Measurements from ENCODE around the gene ALOX15. TPM values are rescaled to one million over a fixed set of nuclear protein-coding genes. Genes with fewer than 3 reads are reported as not detected.

Gene ALOX15
- total and polyA plus RNA-seq, 9 donors: 0.07 to 4.1 (median 0.38) TPM; not detected in 3

DNA sequence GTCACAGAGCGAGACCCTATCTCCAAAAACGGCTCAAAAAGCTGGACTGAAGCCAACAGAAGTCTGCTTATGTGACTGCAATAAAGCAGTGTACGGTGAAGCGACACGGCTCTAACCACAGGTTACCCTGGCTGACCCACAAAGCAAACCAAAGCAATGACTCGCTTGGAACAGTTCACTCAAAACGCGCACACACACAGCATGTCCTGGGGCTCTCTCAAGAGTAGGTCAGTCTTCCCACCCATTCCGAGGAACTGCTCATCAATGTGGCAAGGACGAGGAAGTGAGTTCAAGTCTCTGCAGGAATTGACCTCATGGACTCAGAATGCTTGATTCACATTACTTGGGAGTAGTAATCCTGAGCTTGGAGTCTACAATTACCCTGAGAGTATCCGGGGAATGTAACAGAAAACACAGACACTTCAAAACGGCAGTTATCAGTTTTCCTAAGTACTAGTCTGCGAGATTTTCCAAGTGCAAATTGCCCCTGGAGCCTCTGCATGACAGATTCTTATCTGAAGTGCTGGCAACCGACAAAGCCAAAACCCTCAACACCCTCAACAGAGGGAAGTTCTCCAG, 37.1 kb upstream of the ALOX15 start:
- no peak overlapping the region for H3K4me3 ChIP-seq
- intact Hi-C loops (cut with DNase I): no loop called here
- no peaks in the 10 kb centered on the region for H3K9me3 ChIP-seq
- no peaks in the 10 kb centered on the region for H3K36me3 ChIP-seq
- DNase-seq: no peak
- H3K4me1 ChIP-seq (ENCODE audit: insufficient read depth): no peaks in the 10 kb centered on the region
- no peaks in the 10 kb centered on the region for H3K27me3 ChIP-seq
- H3K27ac ChIP-seq: no peak overlapping the region
- 53 to 59% (median 56%) methylated on average over 14 of the region's 14 CpGs for WGBS, 3 donors
- no peak for TF ChIP-seq EP300 (IDR thresholded peaks at IDR 0.05)
- TF ChIP-seq POLR2A (IDR thresholded peaks at IDR 0.05): no peak
- TF ChIP-seq CTCF (IDR thresholded peaks at IDR 0.05): no peak

GRCh38 chr17:4676791-4677190, 35.3 kb upstream of the ALOX15 start:
- no peak for DNase-seq
- Histone ChIP-seq H3K4me1 (ENCODE audit: insufficient read depth) (no peaks in the 10 kb centered on the region), H3K4me3 (no peak overlapping the region), H3K27ac (no peak overlapping the region), H3K36me3 (no peaks in the 10 kb centered on the region), H3K27me3 (no peaks in the 10 kb centered on the region), H3K9me3 (no peaks in the 10 kb centered on the region)
- no peak for TF ChIP-seq POLR2A (IDR thresholded peaks at IDR 0.05)
- TF ChIP-seq CTCF (IDR thresholded peaks at IDR 0.05): no peak
- TF ChIP-seq EP300 (IDR thresholded peaks at IDR 0.05): no peak
- WGBS, 3 donors: 54 to 79% (median 70%) methylated on average over 7 of the region's 7 CpGs
- intact Hi-C loops (cut with DNase I): no loop called here

- no peaks in the 10 kb centered on the region for H3K36me3 ChIP-seq
- intact Hi-C loops (cut with DNase I): no loop called here
- TF ChIP-seq POLR2A (IDR thresholded peaks at IDR 0.05): no peak
- TF ChIP-seq EP300 (IDR thresholded peaks at IDR 0.05): no peak
- no peak for TF ChIP-seq CTCF (IDR thresholded peaks at IDR 0.05)
Observed at GRCh38 chr17:4675791-4676190, 34.3 kb upstream of the ALOX15 start.

GRCh38 chr17:4674685-4674998, 33.2 kb upstream of the ALOX15 start:
- Histone ChIP-seq H3K9me3 (no peaks in the 10 kb centered on the region), H3K27ac (no peak overlapping the region), H3K4me3 (no peak overlapping the region), H3K27me3 (no peaks in the 10 kb centered on the region), H3K4me1 (ENCODE audit: insufficient read depth) (no peaks in the 10 kb centered on the region), H3K36me3 (no peaks in the 10 kb centered on the region)
- 84 to 91% (median 89%) methylated on average over 8 of the region's 8 CpGs for WGBS, 3 donors
- TF ChIP-seq POLR2A (IDR thresholded peaks at IDR 0.05) (no peak), CTCF (IDR thresholded peaks at IDR 0.05) (no peak), EP300 (IDR thresholded peaks at IDR 0.05) (no peak)
- no peak for DNase-seq
- intact Hi-C loops (cut with DNase I): no loop called here

More at GRCh38 chr17:4675791-4676190, 34.3 kb upstream of the ALOX15 start:
- Histone ChIP-seq H3K4me3 (no peak overlapping the region), H3K27ac (no peak overlapping the region), H3K9me3 (no peaks in the 10 kb centered on the region), H3K27me3 (no peaks in the 10 kb centered on the region), H3K4me1 (ENCODE audit: insufficient read depth) (no peaks in the 10 kb centered on the region)
- DNase-seq: no peak
- 96 to 98% (median 96%) methylated on average over 10 of the region's 10 CpGs for WGBS, 3 donors

All from ovary (tissue), 9 donors.